Measurements from ENCODE around the gene CTNNB1. TPM values are rescaled to one million over a fixed set of nuclear protein-coding genes. Genes with fewer than 3 reads are reported as not detected.

CTNNB1 gene
- total RNA-seq, 1 experiment from 2014 or later: 460 TPM

DNA sequence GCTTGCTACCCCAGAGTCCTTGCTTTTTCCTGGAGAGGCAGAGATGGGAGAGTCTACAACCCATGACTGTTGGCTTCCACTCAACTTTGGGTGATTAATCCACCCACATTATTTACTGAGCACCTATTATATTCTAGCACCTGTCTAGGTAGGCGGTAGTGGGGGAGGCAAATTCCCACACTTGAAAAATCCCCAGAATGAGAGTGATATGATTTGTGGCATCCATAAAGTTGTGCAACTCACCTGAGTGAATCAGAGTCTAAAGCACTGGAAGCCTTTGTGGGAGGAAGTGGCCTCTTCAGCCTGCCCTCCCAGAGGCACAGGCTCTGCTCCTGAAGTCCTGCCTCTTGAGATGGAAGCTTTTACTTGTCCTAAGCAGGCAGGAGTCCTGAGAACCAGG lies 40.4 kb upstream of the CTNNB1 start:
- H3K36me3 ChIP-seq (ENCODE audit: low read depth, low read length): no peaks in the 10 kb centered on the region
- intact Hi-C loops (cut with micrococcal nuclease): no loop called here
- peak overlapping the region; percentile 83 for H3K9ac ChIP-seq (ENCODE audit: low read length)
- peak overlapping the region; percentile 48 for H3K4me3 ChIP-seq (ENCODE audit: low read length)
- peak; percentile 60 for ATAC-seq
- H4K20me1 ChIP-seq (ENCODE audit: low read length): no peaks in the 10 kb centered on the region
- CTCF ChIA-PET: no interaction called here
- POLR2A ChIA-PET (ENCODE audit: unreplicated experiment): no interaction called here
- peaks cover 4% of the 10 kb centered on the region for H3F3A ChIP-seq (ENCODE audit: low read length, unreplicated experiment)
- BruUV-seq (replicated peaks): no TSS peak
- no peaks in the 10 kb centered on the region for H3K9me2 ChIP-seq (replicated peaks; ENCODE audit: low read length)
- TF ChIP-seq, protein P1, sequence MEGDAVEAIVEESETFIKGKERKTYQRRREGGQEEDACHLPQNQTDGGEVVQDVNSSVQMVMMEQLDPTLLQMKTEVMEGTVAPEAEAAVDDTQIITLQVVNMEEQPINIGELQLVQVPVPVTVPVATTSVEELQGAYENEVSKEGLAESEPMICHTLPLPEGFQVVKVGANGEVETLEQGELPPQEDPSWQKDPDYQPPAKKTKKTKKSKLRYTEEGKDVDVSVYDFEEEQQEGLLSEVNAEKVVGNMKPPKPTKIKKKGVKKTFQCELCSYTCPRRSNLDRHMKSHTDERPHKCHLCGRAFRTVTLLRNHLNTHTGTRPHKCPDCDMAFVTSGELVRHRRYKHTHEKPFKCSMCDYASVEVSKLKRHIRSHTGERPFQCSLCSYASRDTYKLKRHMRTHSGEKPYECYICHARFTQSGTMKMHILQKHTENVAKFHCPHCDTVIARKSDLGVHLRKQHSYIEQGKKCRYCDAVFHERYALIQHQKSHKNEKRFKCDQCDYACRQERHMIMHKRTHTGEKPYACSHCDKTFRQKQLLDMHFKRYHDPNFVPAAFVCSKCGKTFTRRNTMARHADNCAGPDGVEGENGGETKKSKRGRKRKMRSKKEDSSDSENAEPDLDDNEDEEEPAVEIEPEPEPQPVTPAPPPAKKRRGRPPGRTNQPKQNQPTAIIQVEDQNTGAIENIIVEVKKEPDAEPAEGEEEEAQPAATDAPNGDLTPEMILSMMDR (conservative IDR thresholded peaks at IDR 0.05; ENCODE audit: low read depth, low read length): no peak
- no peak for TF ChIP-seq EZH2phosphoT487 (IDR thresholded peaks at IDR 0.05; ENCODE audit: borderline replicate concordance, low read length)
- no peak for TF ChIP-seq EZH2 (IDR thresholded peaks at IDR 0.05; ENCODE audit: low read length, unreplicated experiment)
- peak; percentile 94 for DNase-seq
- H2AFZ ChIP-seq (ENCODE audit: low read length): no peak overlapping the region
- H3K27me3 ChIP-seq (ENCODE audit: low read length): no peaks in the 10 kb centered on the region
- H3K4me2 ChIP-seq (ENCODE audit: low read length): peak overlapping the region; percentile 77
- H3K79me2 ChIP-seq (ENCODE audit: low read length): no peaks in the 10 kb centered on the region
- no peaks in the 10 kb centered on the region for H3K9me3 ChIP-seq (ENCODE audit: low read length)
- H3K4me1 ChIP-seq (ENCODE audit: insufficient read depth, low read length): peaks cover 29% of the 10 kb centered on the region
- peak overlapping the region; percentile 98 for H3K27ac ChIP-seq (ENCODE audit: low read length)

DNA sequence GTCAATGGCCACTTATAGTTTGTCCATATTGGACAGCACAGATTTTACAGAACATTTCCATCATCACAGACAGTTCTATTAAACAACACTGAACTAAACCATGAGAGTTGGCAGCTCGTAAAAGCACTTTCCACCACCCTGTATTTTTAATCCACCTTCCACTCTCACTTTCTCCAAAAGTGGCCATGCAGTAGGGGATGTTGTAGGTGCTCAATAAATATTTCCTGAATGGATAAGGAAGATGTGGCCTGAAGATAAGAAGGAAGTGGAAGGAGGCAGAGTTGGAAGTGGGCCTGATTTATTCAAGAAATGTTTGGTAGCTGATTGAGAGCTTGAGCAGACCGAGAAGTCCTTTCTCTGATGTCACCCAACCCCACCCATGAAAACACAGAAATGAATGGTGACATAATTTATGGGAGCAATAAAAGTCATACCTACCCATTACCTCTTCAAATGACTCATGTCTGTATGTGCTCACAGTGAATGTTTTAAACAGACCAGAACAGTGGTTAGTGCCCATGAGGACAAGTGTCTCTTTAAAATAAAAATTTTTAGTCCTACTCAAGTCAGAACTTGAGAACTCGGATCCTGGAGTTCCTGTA lies 39.6 kb upstream of the CTNNB1 start:
- H3F3A ChIP-seq (ENCODE audit: low read length, unreplicated experiment): peaks cover 4% of the 10 kb centered on the region
- no peaks in the 10 kb centered on the region for H4K20me1 ChIP-seq (ENCODE audit: low read length)
- ChIA-PET CTCF (no interaction called here), POLR2A (ENCODE audit: unreplicated experiment) (no interaction called here)
- peak overlapping the region; percentile 15; the same call in 1 of the 2 replicates for H3K4me3 ChIP-seq (ENCODE audit: low read length)
- no peaks in the 10 kb centered on the region for H3K9me2 ChIP-seq (replicated peaks; ENCODE audit: low read length)
- no TSS peak for BruUV-seq (replicated peaks)
- H3K27ac ChIP-seq (ENCODE audit: low read length): peak overlapping the region; percentile 98
- no peaks in the 10 kb centered on the region for H3K36me3 ChIP-seq (ENCODE audit: low read depth, low read length)
- no peaks in the 10 kb centered on the region for H3K27me3 ChIP-seq (ENCODE audit: low read length)
- peaks cover 29% of the 10 kb centered on the region for H3K4me1 ChIP-seq (ENCODE audit: insufficient read depth, low read length)
- H3K9ac ChIP-seq (ENCODE audit: low read length): peak overlapping the region; percentile 83
- H3K9me3 ChIP-seq (ENCODE audit: low read length): no peaks in the 10 kb centered on the region
- H2AFZ ChIP-seq (ENCODE audit: low read length): no peak overlapping the region
- ATAC-seq (peak; percentile 60), DNase-seq (peak; percentile 91)
- peak overlapping the region; percentile 77 for H3K4me2 ChIP-seq (ENCODE audit: low read length)
- intact Hi-C loops (cut with micrococcal nuclease): no loop called here
- TF ChIP-seq, protein P1 (conservative IDR thresholded peaks at IDR 0.05; ENCODE audit: low read depth, low read length): no peak
- TF ChIP-seq EZH2 (IDR thresholded peaks at IDR 0.05; ENCODE audit: low read length, unreplicated experiment) (no peak), EZH2phosphoT487 (IDR thresholded peaks at IDR 0.05; ENCODE audit: borderline replicate concordance, low read length) (no peak)
- H3K79me2 ChIP-seq (ENCODE audit: low read length): no peaks in the 10 kb centered on the region

DNA sequence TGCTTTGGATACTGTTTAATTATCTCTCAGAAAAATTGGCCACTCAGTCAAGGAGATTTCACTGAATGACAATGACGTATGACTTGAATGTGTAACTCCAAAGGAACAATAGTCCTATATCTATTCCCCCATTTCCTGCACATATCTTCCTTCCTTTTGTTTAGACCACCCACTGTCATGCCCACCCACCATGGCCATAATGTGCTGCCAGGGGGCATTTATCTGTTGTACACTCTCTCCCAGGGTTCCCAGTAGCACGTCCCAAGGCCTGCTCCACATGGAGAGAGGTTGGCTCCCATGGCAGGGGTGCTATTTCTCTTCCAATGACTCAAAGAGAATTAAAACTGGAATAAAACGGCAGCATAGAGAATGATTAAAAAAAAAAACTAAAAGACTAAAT lies 36.8 kb upstream of the CTNNB1 start:
- Histone ChIP-seq H4K20me1 (ENCODE audit: low read length) (no peaks in the 10 kb centered on the region), H3K9ac (ENCODE audit: low read length) (no peak overlapping the region), H3F3A (ENCODE audit: low read length, unreplicated experiment) (peaks cover 4% of the 10 kb centered on the region), H3K36me3 (ENCODE audit: low read depth, low read length) (no peaks in the 10 kb centered on the region), H3K9me3 (ENCODE audit: low read length) (no peaks in the 10 kb centered on the region), H3K4me2 (ENCODE audit: low read length) (no peak overlapping the region), H3K4me1 (ENCODE audit: insufficient read depth, low read length) (peaks cover 25% of the 10 kb centered on the region), H3K27me3 (ENCODE audit: low read length) (no peaks in the 10 kb centered on the region), H3K27ac (ENCODE audit: low read length) (no peak overlapping the region), H2AFZ (ENCODE audit: low read length) (no peak overlapping the region), H3K79me2 (ENCODE audit: low read length) (no peaks in the 10 kb centered on the region), H3K4me3 (ENCODE audit: low read length) (no peak overlapping the region), H3K9me2 (replicated peaks; ENCODE audit: low read length) (no peaks in the 10 kb centered on the region)
- no peak for DNase-seq
- CTCF ChIA-PET: no interaction called here
- BruUV-seq (replicated peaks): no TSS peak
- POLR2A ChIA-PET (ENCODE audit: unreplicated experiment): no interaction called here
- TF ChIP-seq, protein P1 (conservative IDR thresholded peaks at IDR 0.05; ENCODE audit: low read depth, low read length): no peak
- TF ChIP-seq EZH2 (IDR thresholded peaks at IDR 0.05; ENCODE audit: low read length, unreplicated experiment): no peak
- no peak for TF ChIP-seq EZH2phosphoT487 (IDR thresholded peaks at IDR 0.05; ENCODE audit: borderline replicate concordance, low read length)
- intact Hi-C loops (cut with micrococcal nuclease): no loop called here
- no peak for ATAC-seq
